Fibroblast of the aortic adventitia (primary cell): ENCODE measurements around the gene KCTD15. TPM values are rescaled to one million over a fixed set of nuclear protein-coding genes. Genes with fewer than 3 reads are reported as not detected.
A peak's percentile ranks its signal among the peaks of the same experiment; 100 is the strongest.

Experiments
- DNase-seq: peaks from one replicate; pipeline ENCODE4 v3.0.0-alpha.2; 2010; ENCODE audit warnings: low read depth
- H3K4me3 ChIP-seq: 2 replicates; pipeline ENCODE4 v1.5.1; 2011; ENCODE audit warnings: low read depth, mild to moderate bottlenecking, control low read depth, low read length, moderate library complexity
- total RNA-seq: library from RNA; depleted of rRNA; stranded (reverse); fragments of >200 nt; gene quantifications from 2 replicates; pipeline ENCODE4 v1.2.3, GENCODE V29; 2012; ENCODE audit warnings: low replicate concordance
- TF ChIP-seq, protein P1 (sequence below): IDR thresholded peaks from 2 replicates; pipeline ENCODE4 v1.5.1; 2011; ENCODE audit warnings: mild to moderate bottlenecking, low read length, control low read depth, inconsistent platforms; ENCODE audit not compliant: insufficient read depth

KCTD15 gene
- total RNA-seq, 1 donor, result 13.3 TPM

GRCh38 chr19:33819506-33819879, 22.8 kb downstream of the KCTD15 start:
- H3K4me3 ChIP-seq, result peak overlapping the region; percentile 1
- TF ChIP-seq, protein P1, sequence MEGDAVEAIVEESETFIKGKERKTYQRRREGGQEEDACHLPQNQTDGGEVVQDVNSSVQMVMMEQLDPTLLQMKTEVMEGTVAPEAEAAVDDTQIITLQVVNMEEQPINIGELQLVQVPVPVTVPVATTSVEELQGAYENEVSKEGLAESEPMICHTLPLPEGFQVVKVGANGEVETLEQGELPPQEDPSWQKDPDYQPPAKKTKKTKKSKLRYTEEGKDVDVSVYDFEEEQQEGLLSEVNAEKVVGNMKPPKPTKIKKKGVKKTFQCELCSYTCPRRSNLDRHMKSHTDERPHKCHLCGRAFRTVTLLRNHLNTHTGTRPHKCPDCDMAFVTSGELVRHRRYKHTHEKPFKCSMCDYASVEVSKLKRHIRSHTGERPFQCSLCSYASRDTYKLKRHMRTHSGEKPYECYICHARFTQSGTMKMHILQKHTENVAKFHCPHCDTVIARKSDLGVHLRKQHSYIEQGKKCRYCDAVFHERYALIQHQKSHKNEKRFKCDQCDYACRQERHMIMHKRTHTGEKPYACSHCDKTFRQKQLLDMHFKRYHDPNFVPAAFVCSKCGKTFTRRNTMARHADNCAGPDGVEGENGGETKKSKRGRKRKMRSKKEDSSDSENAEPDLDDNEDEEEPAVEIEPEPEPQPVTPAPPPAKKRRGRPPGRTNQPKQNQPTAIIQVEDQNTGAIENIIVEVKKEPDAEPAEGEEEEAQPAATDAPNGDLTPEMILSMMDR, result no peak
- DNase-seq, result no peak

DNA sequence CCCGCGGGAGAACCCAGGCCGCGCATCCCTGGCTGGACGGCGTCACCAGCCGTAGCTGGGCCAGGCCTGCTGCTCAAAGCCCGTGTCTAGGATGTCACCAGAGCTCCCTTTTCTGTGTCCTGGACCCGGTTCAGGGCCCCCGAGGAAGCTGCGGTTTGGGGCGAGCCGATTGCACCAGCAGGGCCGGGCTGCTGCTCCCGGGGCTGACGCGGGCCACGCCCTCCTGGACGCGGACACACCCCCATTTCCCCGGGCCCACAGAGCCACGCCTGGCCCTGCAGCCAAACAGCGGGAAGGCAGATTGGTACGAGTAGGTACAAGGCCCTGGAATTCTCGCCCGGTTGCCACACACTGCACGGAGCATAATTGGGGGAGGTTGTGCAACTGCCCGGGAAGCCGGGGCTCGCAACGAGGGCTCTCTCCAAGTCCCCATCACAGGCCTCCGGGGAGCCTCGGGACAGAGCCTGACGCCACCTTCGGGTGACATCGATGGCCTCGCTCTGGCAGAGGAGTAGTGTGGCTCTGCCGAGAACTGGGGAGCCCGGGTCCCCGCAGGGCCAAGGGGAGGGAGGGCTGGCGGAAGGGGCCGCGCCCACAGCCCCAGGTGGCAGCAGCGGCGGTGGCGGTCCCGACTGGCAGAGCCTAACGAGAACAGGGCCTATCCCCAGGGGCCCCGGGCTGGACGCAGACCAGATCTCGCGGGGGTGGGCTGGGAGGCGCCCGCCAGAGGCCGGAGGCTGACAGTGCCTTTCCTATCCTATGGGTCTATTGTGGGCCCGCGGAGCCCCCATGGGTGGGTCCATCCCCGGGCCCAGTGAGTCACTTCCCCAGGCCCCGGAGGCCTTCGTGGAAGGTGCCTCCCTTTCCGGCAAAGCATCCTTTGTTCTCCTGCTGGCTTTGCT, 23.5 kb downstream of the KCTD15 start:
- TF ChIP-seq, protein P1, result no peak
- peak; percentile 72 for DNase-seq
- peak overlapping the region; percentile 1 for H3K4me3 ChIP-seq

GRCh38 chr19:33821871-33822270, 25.2 kb downstream of the KCTD15 start:
- DNase-seq, result peak; percentile 6
- TF ChIP-seq, protein P1, result no peak
- no peak overlapping the region for H3K4me3 ChIP-seq

GRCh38 chr19:33823341-33823740, 26.7 kb downstream of the KCTD15 start:
- TF ChIP-seq, protein P1, result no peak
- no peak for DNase-seq
- H3K4me3 ChIP-seq, result no peak overlapping the region

- no peak for DNase-seq
- no peak overlapping the region for H3K4me3 ChIP-seq
- TF ChIP-seq, protein P1, result no peak
Observed at GRCh38 chr19:33825556-33825955, 28.9 kb downstream of the KCTD15 start.

DNA sequence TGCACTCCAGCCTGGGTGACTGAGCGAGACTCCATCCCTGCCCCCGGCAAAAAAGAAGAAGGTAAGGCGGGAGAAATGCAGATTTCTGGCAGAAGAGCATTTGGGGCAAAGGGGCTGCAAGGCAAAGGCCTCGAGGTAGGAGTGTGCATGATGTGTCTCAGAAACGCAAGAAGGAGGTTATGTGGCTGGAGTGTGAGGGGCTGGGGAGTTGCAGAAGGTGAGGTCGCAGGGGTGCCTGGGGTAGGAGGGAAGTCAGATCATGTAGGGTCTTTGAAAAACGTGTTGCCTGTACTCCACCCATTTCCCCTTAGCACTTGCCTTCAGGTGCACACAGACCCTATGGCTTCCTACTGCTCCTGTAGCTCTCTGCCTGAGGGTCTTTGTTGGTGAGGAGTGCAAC, 29.9 kb downstream of the KCTD15 start:
- TF ChIP-seq, protein P1, result no peak
- DNase-seq, result no peak
- no peak overlapping the region for H3K4me3 ChIP-seq
